ENCODE measurements around the gene OR1F1. TPM values are rescaled to one million over a fixed set of nuclear protein-coding genes. Genes with fewer than 3 reads are reported as not detected.
"Not testable (repeated sequence)": the region's sequence is repeated elsewhere in the genome, so short reads cannot be mapped to it uniquely, and the experiment has no call there.

OR1F1 gene
- total RNA-seq, 4 donors from 2014 or later = not detected

DNA sequence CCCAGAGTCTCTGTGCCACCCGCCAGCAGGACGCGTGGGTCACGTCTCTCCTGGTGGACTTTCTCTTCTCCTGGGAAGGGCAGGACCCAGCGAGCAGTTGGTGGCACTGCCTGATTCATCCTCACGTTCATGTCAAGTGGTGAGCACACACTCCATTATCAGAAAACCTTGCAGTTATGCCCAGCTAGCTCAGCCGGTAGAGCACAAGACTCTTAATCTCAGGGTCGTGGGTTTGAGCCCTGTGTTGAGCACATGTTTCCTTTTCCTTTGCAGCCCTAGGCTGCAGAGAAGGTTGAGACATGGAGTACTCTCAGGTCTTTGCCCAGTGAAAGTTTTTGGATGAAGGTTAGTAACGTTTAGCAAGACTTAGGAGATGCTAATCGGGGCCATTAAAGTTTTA, 8.0 kb downstream of the OR1F1 start:
- TF ChIP-seq POLR2A (IDR thresholded peaks at IDR 0.05) = no peak
- TF ChIP-seq EP300 (IDR thresholded peaks at IDR 0.05) = no peak
- TF ChIP-seq, protein P1, sequence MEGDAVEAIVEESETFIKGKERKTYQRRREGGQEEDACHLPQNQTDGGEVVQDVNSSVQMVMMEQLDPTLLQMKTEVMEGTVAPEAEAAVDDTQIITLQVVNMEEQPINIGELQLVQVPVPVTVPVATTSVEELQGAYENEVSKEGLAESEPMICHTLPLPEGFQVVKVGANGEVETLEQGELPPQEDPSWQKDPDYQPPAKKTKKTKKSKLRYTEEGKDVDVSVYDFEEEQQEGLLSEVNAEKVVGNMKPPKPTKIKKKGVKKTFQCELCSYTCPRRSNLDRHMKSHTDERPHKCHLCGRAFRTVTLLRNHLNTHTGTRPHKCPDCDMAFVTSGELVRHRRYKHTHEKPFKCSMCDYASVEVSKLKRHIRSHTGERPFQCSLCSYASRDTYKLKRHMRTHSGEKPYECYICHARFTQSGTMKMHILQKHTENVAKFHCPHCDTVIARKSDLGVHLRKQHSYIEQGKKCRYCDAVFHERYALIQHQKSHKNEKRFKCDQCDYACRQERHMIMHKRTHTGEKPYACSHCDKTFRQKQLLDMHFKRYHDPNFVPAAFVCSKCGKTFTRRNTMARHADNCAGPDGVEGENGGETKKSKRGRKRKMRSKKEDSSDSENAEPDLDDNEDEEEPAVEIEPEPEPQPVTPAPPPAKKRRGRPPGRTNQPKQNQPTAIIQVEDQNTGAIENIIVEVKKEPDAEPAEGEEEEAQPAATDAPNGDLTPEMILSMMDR (IDR thresholded peaks at IDR 0.05) = no peak
- Histone ChIP-seq H3K4me1 (peaks cover 3% of the 10 kb centered on the region), H3K27ac (no peak overlapping the region), H3K4me3 (no peak overlapping the region), H3K9me3 (no peaks in the 10 kb centered on the region), H3K36me3 (no peaks in the 10 kb centered on the region), H3K27me3 (peaks cover 75% of the 10 kb centered on the region)
- WGBS = 77% methylated on average over 7 of the region's 10 CpGs
- DNase-seq (ENCODE audit: low spot score in 2 of 2) = no peak

DNA sequence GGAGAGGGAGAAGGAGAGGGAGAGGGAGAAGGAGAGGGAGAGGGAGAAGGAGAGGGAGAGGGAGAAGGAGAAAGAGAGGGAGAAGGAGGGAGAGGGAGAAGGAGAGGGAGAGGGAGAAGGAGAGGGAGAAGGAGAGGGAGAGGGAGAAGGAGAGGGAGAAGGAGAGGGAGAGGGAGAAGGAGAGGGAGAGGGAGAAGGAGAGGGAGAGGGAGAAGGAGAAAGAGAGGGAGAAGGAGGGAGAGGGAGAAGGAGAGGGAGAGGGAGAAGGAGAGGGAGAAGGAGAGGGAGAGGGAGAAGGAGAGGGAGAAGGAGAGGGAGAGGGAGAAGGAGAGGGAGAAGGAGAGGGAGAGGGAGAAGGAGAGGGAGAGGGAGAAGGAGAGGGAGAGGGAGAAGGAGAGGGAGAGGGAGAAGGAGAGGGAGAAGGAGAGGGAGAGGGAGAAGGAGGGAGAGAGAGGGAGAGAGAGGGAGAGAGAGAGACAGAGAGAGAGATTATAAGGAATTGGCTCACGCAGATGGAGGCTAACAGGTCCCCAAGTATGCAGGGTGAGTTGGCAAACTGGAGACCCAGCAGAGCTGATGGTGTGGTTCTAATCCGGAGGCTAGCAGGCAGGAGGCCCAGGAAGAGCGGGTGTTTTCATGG, 9.8 kb downstream of the OR1F1 start:
- not testable (repeated sequence) for H3K27ac ChIP-seq; H3K9me3 ChIP-seq; H3K4me3 ChIP-seq; DNase-seq (ENCODE audit: low spot score in 2 of 2); H3K36me3 ChIP-seq; H3K4me1 ChIP-seq
- H3K27me3 ChIP-seq = peaks cover 56% of the 10 kb centered on the region
- 58% methylated on average over 3 of the region's 3 CpGs for WGBS

DNA sequence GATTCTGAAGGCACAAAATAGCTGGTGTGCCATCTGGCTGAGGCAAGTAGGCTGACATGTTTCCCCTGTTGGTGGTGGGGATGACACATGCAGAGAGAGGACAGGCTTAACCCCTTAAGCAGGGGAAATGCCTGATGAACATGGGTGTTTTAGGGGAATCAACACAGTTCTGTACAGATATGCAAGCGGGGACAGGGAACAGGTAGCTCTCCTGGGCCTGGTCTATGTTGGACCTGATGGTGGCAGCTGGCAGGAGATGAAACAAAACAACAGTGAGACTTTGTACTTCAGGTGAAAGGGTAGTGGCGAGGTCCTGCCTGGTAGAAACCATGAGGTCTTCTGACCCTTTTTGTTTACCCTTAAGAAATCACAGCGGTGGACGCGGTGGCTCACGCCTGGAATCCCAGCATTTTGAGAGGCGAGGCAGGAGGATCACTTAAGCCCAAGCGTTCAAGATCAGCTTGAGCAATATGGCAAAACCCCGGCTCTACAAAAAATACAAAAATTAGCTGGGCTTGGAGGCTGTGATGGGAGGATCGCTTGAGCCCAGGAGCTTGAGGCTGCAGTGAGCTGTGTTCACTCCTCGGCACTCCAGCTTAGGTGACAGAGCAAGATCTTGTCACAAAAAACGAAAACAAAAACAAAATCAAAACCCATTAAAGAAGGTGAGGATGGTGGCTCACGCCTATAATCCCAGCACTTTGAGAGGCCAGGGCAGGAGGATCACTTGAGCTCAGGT, 10.5 kb downstream of the OR1F1 start:
- Histone ChIP-seq H3K4me3 (no peak overlapping the region), H3K4me1 (no peaks in the 10 kb centered on the region), H3K27ac (no peak overlapping the region), H3K9me3 (no peaks in the 10 kb centered on the region), H3K27me3 (peaks cover 53% of the 10 kb centered on the region), H3K36me3 (no peaks in the 10 kb centered on the region)
- 78% methylated on average over 13 of the region's 13 CpGs for WGBS
- DNase-seq (ENCODE audit: low spot score in 2 of 2) = no peak
- no peak for TF ChIP-seq EP300 (IDR thresholded peaks at IDR 0.05)
- TF ChIP-seq, protein P1 (IDR thresholded peaks at IDR 0.05) = no peak
- no peak for TF ChIP-seq POLR2AphosphoS5 (IDR thresholded peaks at IDR 0.05)
- TF ChIP-seq POLR2A (IDR thresholded peaks at IDR 0.05) = no peak

DNA sequence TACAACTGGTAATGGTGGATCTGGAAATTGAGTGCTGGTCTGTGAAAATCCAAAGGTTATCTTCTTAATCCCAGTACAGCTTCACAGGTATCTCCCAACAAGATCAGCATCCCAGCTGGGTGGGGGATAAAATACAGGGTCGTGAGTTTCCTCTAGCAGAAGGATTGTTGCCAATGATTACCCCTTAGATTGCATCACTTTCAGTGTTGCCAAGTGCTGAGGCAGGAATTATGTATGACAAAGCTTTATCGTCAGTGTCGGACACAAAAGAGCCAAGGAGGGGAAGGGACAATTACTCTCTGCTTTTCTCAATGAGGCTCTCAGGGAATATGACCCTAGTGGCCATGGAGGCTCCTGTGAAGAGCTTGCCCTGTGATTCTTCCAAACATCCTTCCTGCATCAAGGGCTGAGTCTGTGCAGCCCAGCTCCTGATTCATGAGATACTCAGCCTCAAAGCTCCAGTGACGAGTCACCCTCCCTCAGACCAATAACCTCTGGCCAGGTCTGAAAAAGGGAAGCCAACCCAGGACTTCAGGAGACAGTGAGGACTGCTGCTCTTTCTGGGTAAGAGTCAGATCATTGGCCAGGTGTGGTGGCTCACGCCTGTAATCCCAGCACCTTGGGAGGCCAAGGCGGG, 15.0 kb downstream of the OR1F1 start:
- TF ChIP-seq EP300 (IDR thresholded peaks at IDR 0.05) (no peak), POLR2AphosphoS5 (IDR thresholded peaks at IDR 0.05) (no peak), POLR2A (IDR thresholded peaks at IDR 0.05) (no peak)
- TF ChIP-seq, protein P1 (IDR thresholded peaks at IDR 0.05) = no peak
- H3K27ac ChIP-seq = no peak overlapping the region
- H3K9me3 ChIP-seq = peaks cover 10% of the 10 kb centered on the region
- DNase-seq (ENCODE audit: low spot score in 2 of 2) = no peak
- no peaks in the 10 kb centered on the region for H3K36me3 ChIP-seq
- no peak overlapping the region for H3K4me3 ChIP-seq
- WGBS = 69% methylated on average over 6 of the region's 6 CpGs
- no peaks in the 10 kb centered on the region for H3K4me1 ChIP-seq
- peaks cover 27% of the 10 kb centered on the region for H3K27me3 ChIP-seq

DNA sequence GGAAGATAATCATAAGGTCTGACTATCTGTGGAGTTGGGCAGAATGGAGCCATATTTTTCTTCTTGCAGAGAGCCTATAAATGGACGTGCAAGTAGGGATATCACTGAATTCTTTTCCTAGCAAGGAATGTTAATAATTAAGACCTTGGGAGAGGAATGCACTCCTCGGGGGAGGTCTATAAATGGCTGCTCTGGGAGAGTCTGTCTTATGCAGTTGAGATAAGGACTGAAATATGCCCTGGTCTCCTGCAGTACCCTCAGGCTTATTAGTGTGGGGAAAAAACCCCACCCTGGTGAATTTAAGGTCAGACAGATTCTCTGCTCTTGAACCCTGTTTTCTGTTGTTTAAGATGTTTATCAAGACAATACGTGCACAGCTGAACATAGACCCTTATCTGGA, 17.9 kb downstream of the OR1F1 start:
- H3K36me3 ChIP-seq; DNase-seq (ENCODE audit: low spot score in 2 of 2); H3K9me3 ChIP-seq; H3K27ac ChIP-seq; H3K4me3 ChIP-seq; H3K4me1 ChIP-seq: not testable (repeated sequence)
- 69% methylated on average over 3 of the region's 3 CpGs for WGBS
- peaks cover 30% of the 10 kb centered on the region for H3K27me3 ChIP-seq
